GM20000 (cell line): ENCODE measurements around the gene FOXRED1.
"Not testable (repeated sequence)": the region's sequence is repeated elsewhere in the genome, so short reads cannot be mapped to it uniquely, and the experiment has no call there.

Source experiments
- DNase-seq: peaks from one replicate; pipeline ENCODE4 v3.0.0; 2012; ENCODE audit warnings: low spot score
- CTCF ChIP-seq: IDR thresholded peaks from 2 replicates; pipeline ENCODE4 v1.5.1; 2012; ENCODE audit warnings: mild to moderate bottlenecking, control low read depth; ENCODE audit errors: extremely low read depth, missing control alignments

The FOXRED1 gene

DNA sequence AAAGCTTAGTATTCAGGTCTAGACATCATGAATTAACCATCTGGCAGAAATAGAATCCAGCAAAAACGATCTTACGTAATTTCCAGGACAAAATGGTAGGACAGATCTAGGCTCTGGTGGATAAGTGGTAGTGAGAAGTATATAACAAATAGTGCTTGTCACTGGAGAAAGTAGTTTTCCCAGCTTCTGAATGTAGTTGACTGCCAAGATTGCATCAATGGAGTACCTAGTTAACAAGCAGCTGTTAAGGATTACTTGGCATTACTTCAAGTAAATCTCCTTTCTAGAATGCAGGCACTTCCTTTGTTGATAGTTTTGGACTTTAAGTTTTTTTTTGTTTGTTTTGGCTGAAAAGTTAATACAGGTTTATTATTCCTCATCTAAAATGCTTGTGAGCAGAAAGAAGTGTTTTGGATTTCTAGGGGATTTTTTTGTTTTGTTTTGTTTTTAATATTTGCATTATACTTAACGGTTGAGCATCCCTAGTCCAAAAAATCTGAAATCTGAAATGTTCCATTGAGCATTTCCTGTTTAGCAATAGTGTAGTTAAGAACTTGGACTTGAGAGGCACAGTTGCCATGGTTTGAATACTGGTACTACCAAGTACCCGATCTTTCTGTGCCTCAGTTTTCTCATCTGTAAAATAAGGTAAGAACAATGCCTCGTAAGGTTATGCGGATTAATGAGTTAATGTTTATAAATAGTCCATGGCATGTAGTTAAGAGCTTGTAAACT, 37.1 kb upstream of the FOXRED1 start:
- no peak for DNase-seq
- TF ChIP-seq CTCF, result no peak

GRCh38 chr11:126232683-126233082, 36.3 kb upstream of the FOXRED1 start:
- TF ChIP-seq CTCF, result no peak

GRCh38 chr11:126233391-126233790, 35.6 kb upstream of the FOXRED1 start:
- TF ChIP-seq CTCF, result no peak
- no peak for DNase-seq

More at GRCh38 chr11:126232683-126233082, 36.3 kb upstream of the FOXRED1 start:
- no peak for DNase-seq

DNA sequence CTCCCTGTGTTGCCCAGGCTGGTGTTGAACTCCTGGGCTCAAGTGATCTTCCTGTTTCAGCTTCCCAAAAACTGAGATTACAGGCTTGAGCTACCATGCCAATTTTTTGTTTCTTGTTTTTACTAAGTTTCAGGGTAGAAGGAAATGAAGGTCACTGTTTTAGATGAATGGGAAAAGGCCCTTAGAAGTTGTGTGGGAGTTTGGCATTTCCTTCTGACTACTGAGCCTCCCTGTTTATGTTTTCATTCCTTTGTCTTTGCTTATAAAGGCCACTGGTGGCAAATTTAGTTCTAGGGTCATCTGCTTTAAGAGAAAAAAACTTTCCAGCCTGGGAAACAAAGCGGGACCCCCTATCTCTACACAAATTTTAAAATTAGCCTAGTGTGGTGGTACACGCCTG, 22.3 kb upstream of the FOXRED1 start:
- TF ChIP-seq CTCF, result no peak

DNA sequence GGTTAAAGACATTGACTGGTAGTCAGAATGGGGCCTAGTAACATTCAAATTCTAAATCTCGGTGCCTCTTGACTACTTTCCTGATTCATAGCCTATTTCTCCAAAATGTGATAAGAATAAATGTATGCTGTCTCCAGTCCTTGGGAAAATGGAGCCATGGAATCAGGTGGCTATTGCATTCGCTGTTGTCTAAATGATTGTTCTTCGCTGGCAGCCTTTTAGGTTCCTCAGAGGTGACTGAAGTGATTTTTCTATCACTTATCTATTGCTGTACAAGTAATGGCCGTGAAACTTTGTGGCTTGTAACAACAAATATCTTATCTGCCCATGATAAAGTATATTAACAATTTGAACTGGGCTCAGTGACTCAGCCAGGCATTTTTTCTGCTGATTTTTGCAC, 15.7 kb upstream of the FOXRED1 start:
- TF ChIP-seq CTCF, result no peak

More for the DNA sequence above, 22.3 kb upstream of the FOXRED1 start:
- DNase-seq, result no peak

DNA sequence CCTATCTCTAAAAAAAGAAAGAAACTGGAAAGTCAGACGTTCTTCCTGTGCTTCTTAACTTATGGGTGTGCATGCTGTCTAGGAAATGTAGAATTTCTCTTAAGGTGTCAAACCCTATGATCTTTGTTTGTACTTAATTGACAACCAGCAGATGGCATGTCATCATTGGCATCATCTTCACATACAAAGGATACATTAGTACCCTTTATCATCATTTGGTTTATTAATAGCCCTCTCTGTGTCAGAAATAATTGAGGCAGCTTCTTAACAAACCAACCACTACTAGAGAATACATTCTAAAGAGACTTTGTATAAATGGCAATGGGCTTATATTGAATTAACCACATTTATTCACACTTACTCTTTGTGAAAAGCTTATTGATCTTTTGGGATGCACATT, 14.1 kb upstream of the FOXRED1 start:
- no peak for TF ChIP-seq CTCF

More for the DNA sequence above, 15.7 kb upstream of the FOXRED1 start:
- DNase-seq, result no peak

GRCh38 chr11:126255507-126255906, 13.4 kb upstream of the FOXRED1 start:
- DNase-seq, result not testable (repeated sequence)

More for the DNA sequence above, 14.1 kb upstream of the FOXRED1 start:
- DNase-seq, result no peak

DNA sequence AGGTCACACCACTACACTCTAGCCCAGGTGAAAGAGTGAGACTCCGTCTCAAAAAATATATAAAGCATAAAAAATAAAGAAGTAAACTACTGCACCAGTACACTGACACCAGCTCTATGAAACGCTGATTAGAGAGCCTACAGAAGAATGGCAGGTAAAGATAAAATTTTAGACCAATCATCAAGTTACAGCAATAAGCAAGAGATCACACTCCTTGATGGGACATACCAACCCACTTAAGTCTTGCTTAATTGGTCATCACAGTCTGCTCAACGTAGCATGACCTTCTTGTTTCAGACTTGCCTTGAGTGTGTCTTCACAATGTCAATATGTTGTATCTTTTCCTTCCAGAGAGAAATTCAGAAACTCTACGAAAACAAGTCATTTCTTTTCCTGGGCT, 12.7 kb upstream of the FOXRED1 start:
- DNase-seq, result no peak
- no peak for TF ChIP-seq CTCF
